ENCODE measurements around the gene NMT1. TPM values are rescaled to one million over a fixed set of nuclear protein-coding genes. Genes with fewer than 3 reads are reported as not detected.
A peak's percentile ranks its signal among the peaks of the same experiment; 100 is the strongest.

Gene NMT1
- polyA plus RNA-seq, 1 of the 3 experiments (the other 2 are of a cell fraction) = 30.1 TPM

DNA sequence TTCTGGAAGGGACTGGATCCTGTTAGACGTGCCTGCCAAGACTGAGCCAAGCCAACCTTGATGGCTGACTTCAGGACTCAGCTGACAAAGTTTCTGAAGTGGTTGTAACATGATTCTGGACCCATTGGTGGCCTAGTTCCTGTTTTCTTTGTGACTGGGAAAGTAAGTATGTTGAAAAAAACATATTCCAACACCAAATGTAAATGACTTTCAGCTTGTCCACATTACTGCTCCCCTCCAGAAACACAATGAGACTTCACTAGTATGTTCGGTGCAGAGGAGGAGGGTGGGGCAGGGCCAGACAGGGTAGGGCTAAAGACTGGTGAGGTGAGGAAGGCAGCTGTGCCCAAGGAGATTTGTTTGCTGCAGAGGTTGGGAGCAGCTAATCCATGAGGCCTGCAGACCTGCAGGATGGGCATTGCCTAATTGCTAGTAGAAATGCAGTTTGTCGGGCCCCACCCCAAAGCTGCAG is 26.4 kb downstream of the NMT1 start (continued):
- TF ChIP-seq FOSL2 (IDR thresholded peaks at IDR 0.05; ENCODE audit: borderline replicate concordance, low read depth) (no peak), YY1 (IDR thresholded peaks at IDR 0.05; ENCODE audit: low read depth) (no peak)

DNA sequence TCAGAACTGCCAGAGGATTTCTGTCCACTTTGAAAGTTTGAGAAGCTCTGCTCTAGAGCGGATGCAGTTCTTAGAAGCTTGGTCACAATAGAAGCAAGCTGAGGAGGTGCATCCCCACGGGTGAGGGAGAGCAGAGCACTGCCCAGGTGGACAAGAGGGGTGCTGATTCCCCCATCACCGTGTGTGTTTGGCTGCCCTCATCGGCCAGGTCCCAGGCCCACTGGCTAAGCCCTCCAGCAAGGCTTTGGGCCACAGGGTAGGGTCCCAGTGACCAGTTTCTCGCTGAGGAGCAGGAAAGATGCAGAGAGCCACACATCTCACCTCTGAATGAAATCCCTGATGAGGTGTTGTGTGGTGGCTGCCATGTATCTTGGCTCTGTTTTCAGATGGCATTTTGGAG is 26.9 kb downstream of the NMT1 start:
- Histone ChIP-seq H3K4me3 (ENCODE audit: low read depth in 2 of 2, low read length in 1 of 2) (no peak overlapping the region), H3K4me2 (0 out of 2 replicates have a peak overlapping the region, but pooled peaks have one; percentile 3), H3K9ac (no peak overlapping the region), H3K4me1 (ENCODE audit: control insufficient read depth in 1 of 2, insufficient read depth in 2 of 2, low read depth in 1 of 2, low read length in 1 of 2) (no peaks in the 10 kb centered on the region; a peak in 1 of 4 replicates), H2AFZ (ENCODE audit: low read depth) (no peak overlapping the region), H3K9me3 (no peaks in the 10 kb centered on the region), H3K27ac (ENCODE audit: low read depth in 2 of 2, low read length in 1 of 2) (peak overlapping the region in 1 of 2 experiments; percentile 37; a peak in 1 of 4 replicates), H3K36me3 (replicated peaks in 1 of 2; ENCODE audit: control insufficient read depth in 1 of 2, insufficient read depth in 2 of 2, low read length in 1 of 2) (peaks cover 42 to 57% of the 10 kb centered on the region in 2 experiments), H3K9me2 (no peaks in the 10 kb centered on the region), H4K20me1 (ENCODE audit: insufficient read depth) (no peaks in the 10 kb centered on the region), H3K27me3 (ENCODE audit: insufficient read depth) (no peaks in the 10 kb centered on the region), H3K79me2 (ENCODE audit: insufficient read depth) (peaks cover 35% of the 10 kb centered on the region), H3F3A (replicated peaks; ENCODE audit: insufficient read depth) (peaks cover 37% of the 10 kb centered on the region)
- DNase-seq = no peak
- CTCF ChIA-PET = interaction anchor here (0.8 to 14.8 kb wide), 6 partner anchors 8 to 168 kb away, joined by 3 to 194 read pairs (median 8); partner anchors contain the start of genes ACBD4 and PLCD3
- POLR2A ChIA-PET = no interaction called here
- 100% methylated on average over 2 of the region's 5 CpGs for WGBS (ENCODE audit: low lambda C conversion rate)
- TF ChIP-seq ELF1 (IDR thresholded peaks at IDR 0.05) (no peak), MXI1 (IDR thresholded peaks at IDR 0.05; ENCODE audit: low read depth, low read length) (no peak), YY1 (IDR thresholded peaks at IDR 0.05; ENCODE audit: low read depth) (no peak)
- TF ChIP-seq, protein P1, sequence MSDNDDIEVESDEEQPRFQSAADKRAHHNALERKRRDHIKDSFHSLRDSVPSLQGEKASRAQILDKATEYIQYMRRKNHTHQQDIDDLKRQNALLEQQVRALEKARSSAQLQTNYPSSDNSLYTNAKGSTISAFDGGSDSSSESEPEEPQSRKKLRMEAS (IDR thresholded peaks at IDR 0.05; ENCODE audit: low read depth) = no peak

DNA sequence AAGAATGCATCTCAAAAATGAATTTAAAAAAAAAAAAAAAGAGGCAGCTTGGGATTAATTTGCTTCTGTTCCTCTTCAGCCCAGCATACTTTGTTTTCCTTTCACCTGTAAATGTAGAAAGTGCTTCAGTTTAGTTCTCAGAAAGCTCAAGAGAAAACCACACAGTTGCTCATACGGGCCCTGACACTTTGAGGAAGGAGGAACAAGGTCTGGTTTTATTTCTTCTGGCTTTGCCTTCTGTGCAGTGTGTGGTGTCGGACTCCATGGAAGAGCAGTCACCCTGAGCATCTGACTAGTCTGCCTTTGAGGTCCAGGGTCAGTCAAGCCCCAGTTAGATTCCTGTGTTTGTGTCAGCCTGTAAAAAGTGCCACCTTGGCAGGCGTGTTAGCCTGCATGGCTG is 27.6 kb downstream of the NMT1 start:
- peaks cover 0 to 7% of the 10 kb centered on the region in 2 experiments; a peak in 3 of 4 replicates for H3K4me1 ChIP-seq (ENCODE audit: control insufficient read depth in 1 of 2, insufficient read depth in 2 of 2, low read depth in 1 of 2, low read length in 1 of 2)
- H3K27me3 ChIP-seq (ENCODE audit: insufficient read depth) = no peaks in the 10 kb centered on the region
- no peak overlapping the region for H3K4me3 ChIP-seq (ENCODE audit: low read depth in 2 of 2, low read length in 1 of 2)
- ChIA-PET CTCF (interaction anchor here (3.2 to 14.8 kb wide), 2 partner anchors 10 to 43 kb away, joined by 17 to 194 read pairs; partner anchors contain the start of genes ACBD4 and PLCD3), POLR2A (interaction anchor here (0.6 kb wide), 1 partner anchor 188 kb away, joined by 5 read pairs; no protein-coding TSS in a partner anchor)
- H3F3A ChIP-seq (replicated peaks; ENCODE audit: insufficient read depth) = peaks cover 40% of the 10 kb centered on the region
- no peak overlapping the region for H3K4me2 ChIP-seq
- H3K9me3 ChIP-seq = no peaks in the 10 kb centered on the region
- 95% methylated on average over 3 of the region's 3 CpGs for WGBS (ENCODE audit: low lambda C conversion rate)
- no peak overlapping the region for H3K9ac ChIP-seq
- no peak overlapping the region for H2AFZ ChIP-seq (ENCODE audit: low read depth)
- no peak for DNase-seq
- H3K27ac ChIP-seq (ENCODE audit: low read depth in 2 of 2, low read length in 1 of 2) = no peak overlapping the region
- TF ChIP-seq, protein P1 (IDR thresholded peaks at IDR 0.05; ENCODE audit: low read depth) = no peak
- TF ChIP-seq ELF1 (IDR thresholded peaks at IDR 0.05) (no peak), JUND (IDR thresholded peaks at IDR 0.05) (no peak), RXRA (IDR thresholded peaks at IDR 0.05; ENCODE audit: borderline replicate concordance, low read depth) (no peak), MXI1 (IDR thresholded peaks at IDR 0.05; ENCODE audit: low read depth, low read length) (no peak), TAF1 (IDR thresholded peaks at IDR 0.05; ENCODE audit: borderline replicate concordance, low read depth, low read length) (no peak), EP300 (IDR thresholded peaks at IDR 0.05; ENCODE audit: borderline replicate concordance in 1 of 2, low read depth in 1 of 2, low read length in 1 of 2) (no peak), GABPA (IDR thresholded peaks at IDR 0.05; ENCODE audit: low read depth) (no peak), RAD21 (IDR thresholded peaks at IDR 0.05; ENCODE audit: low read length) (no peak), NFIC (IDR thresholded peaks at IDR 0.05; ENCODE audit: borderline replicate concordance) (no peak), EZH2phosphoT487 (IDR thresholded peaks at IDR 0.05; ENCODE audit: borderline replicate concordance, low read depth) (no peak), POLR2AphosphoS5 (IDR thresholded peaks at IDR 0.05; ENCODE audit: low read depth, low read length) (no peak), RCOR1 (IDR thresholded peaks at IDR 0.05; ENCODE audit: low read length) (no peak), MEF2A (IDR thresholded peaks at IDR 0.05; ENCODE audit: borderline replicate concordance, low read depth) (no peak), FOXJ3 (CRISPR knock-in tag; IDR thresholded peaks at IDR 0.05) (no peak)
- TF ChIP-seq, protein P2, sequence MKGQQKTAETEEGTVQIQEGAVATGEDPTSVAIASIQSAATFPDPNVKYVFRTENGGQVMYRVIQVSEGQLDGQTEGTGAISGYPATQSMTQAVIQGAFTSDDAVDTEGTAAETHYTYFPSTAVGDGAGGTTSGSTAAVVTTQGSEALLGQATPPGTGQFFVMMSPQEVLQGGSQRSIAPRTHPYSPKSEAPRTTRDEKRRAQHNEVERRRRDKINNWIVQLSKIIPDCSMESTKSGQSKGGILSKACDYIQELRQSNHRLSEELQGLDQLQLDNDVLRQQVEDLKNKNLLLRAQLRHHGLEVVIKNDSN (IDR thresholded peaks at IDR 0.05; ENCODE audit: borderline replicate concordance, low read depth) = no peak
- TF ChIP-seq, protein P3, sequence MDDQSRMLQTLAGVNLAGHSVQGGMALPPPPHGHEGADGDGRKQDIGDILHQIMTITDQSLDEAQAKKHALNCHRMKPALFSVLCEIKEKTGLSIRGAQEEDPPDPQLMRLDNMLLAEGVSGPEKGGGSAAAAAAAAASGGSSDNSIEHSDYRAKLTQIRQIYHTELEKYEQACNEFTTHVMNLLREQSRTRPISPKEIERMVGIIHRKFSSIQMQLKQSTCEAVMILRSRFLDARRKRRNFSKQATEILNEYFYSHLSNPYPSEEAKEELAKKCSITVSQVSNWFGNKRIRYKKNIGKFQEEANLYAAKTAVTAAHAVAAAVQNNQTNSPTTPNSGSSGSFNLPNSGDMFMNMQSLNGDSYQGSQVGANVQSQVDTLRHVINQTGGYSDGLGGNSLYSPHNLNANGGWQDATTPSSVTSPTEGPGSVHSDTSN (IDR thresholded peaks at IDR 0.05) = no peak
- TF ChIP-seq, protein P4, sequence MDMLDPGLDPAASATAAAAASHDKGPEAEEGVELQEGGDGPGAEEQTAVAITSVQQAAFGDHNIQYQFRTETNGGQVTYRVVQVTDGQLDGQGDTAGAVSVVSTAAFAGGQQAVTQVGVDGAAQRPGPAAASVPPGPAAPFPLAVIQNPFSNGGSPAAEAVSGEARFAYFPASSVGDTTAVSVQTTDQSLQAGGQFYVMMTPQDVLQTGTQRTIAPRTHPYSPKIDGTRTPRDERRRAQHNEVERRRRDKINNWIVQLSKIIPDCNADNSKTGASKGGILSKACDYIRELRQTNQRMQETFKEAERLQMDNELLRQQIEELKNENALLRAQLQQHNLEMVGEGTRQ (IDR thresholded peaks at IDR 0.05; ENCODE audit: borderline replicate concordance, low read depth, low read length) = no peak
- TF ChIP-seq, protein P5, sequence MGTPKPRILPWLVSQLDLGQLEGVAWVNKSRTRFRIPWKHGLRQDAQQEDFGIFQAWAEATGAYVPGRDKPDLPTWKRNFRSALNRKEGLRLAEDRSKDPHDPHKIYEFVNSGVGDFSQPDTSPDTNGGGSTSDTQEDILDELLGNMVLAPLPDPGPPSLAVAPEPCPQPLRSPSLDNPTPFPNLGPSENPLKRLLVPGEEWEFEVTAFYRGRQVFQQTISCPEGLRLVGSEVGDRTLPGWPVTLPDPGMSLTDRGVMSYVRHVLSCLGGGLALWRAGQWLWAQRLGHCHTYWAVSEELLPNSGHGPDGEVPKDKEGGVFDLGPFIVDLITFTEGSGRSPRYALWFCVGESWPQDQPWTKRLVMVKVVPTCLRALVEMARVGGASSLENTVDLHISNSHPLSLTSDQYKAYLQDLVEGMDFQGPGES (IDR thresholded peaks at IDR 0.05; ENCODE audit: low read depth, low read length) = no peak
- H3K79me2 ChIP-seq (ENCODE audit: insufficient read depth) = peaks cover 29% of the 10 kb centered on the region
- H3K9me2 ChIP-seq = no peaks in the 10 kb centered on the region
- H3K36me3 ChIP-seq (replicated peaks in 1 of 2; ENCODE audit: control insufficient read depth in 1 of 2, insufficient read depth in 2 of 2, low read length in 1 of 2) = peaks cover 35 to 52% of the 10 kb centered on the region in 2 experiments
- H4K20me1 ChIP-seq (ENCODE audit: insufficient read depth) = no peaks in the 10 kb centered on the region

Data from SK-N-SH (cell line).